HG02973 (cell line): ENCODE measurements around the gene EZR.
A peak's percentile ranks its signal among the peaks of the same experiment; 100 is the strongest.

Experiments
- ATAC-seq: cut with Tn5 transposase; IDR thresholded peaks from one replicate; pipeline ENCODE4 v1.9.1; 2021; ENCODE audit warnings: moderate library complexity; ENCODE audit not compliant: unreplicated experiment

The EZR gene

DNA sequence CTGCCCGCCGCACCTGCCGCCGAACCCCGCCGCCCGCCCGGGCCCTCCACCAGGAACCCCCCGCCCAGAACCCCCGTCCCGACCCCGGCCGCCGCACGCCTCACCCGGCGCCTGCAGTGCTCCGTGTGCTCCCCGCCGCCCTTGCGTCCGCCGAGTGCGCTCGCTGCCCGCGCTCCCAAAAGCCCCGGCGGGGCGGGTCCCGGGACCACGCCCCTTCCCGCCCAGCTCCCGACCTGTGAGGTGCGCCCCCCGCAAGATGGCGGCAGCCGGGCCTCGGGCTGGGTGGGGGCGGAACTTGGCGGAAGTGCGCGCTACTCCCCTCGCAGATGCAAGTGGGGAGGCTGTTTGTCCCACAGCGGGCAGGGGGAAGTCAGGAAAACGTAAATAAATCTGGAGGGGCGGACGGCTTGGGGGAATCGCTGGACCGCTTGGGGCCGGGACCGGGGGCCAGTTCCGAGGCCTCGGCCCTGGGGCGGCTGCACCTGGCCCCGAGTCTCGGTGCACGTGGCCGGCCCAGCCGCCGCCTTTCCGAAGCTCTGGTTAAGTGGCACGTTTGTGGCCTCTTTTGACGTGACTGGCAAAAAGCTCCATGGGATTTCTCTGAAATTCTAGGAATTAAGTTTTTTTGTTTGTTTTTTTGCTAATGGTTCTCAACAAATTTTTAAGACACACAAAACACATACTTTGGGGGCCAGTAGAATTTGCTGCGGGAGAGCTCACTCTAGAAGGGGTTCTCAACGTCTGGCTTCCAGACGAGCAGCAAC is at the start of gene EZR:
EZR (minus strand) TSS at position 156 of the 764 bp plus-strand sequence. CDS start 1,275 bp downstream, outside the sequence.
- ATAC-seq, result peak; percentile 55

DNA sequence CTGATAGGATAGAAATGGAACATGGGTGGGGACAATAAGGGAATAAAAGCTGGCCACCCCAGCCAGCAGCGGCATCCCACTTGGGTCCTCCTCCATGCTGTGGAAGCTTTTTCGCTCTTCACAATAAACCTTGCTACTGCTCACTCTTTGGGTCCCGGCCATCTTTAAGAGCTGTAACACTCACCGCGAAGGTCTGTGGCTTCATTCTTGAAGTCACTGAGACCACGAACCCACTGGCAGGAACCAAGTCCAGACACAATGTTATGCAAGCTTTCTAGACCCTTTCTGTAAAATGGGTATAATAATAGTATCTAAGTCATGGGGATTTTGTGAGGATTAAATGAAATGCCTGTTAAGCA is 48.9 kb upstream of the EZR start:
- ATAC-seq, result no peak

DNA sequence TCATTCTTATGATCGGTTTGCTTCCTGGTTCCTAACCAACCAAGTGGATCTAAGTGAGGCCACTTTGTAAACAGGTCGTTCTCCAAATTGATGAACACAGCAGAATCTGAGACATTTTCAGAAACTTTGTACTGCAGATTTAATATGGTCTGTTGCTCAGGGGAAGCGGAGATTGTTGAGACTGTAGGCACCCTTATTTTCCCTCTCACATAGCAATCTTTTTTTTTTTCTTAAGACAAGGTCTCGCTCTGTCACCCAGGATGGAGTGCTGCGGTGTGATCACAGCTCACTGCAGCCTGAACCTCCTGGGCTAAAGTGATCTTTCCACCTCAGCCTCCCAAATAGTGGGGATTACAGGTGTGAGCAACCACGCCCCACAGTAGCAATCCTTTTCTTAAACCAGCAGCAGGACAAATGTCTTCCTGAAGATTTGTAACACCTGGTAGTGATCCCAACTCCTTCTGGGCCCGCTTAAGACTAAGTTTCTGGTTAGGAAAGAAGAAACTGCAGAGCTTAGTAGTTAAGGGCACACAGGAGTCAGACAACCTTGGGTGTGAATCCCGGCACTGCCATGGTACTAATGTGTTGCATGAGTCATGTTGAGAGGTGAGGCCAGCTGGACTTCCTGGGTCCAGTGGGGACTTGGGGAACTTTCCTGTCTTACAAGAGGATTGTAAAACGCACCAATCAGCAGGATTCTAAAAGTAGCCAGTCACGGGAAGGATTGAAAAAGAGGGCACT is 48.4 kb upstream of the EZR start:
- ATAC-seq, result no peak

DNA sequence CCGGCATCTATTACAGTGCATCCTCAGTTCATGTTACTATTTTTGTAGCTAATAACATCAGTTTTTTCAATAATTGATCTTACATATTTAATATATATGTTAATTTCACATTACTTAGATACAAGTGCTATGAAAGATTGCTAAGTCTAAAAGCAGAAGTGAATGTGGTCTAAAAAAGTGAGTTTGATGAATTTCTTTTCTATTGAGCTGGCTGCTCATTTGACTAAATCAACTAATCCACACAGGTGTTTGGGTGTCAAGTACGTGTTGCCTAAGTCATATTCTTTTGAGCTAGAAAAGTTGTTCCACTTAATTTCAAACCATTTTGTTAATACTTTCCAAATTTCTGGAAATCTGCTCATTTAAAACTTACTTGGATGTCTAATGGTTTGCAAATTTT is 46.6 kb upstream of the EZR start:
- no peak for ATAC-seq

DNA sequence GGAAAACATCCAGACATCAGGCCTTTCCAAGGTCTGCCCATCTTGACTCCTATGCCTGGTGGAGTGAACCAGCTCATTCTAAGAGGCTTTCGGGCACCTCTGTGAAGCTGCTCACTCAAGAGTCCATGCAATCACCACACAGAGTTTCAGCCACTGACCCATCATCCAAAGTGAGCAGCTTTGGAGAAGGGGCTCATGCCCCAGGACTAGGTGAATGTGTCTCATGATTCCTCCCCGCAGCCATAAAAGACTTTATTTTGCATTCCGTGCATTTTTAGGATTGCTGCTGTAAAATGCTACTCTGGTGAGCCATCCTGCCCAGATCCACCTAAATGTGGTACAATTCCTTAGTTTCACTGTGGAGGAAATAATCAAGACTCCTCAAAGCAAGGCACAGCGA is 44.5 kb upstream of the EZR start:
- ATAC-seq, result no peak

DNA sequence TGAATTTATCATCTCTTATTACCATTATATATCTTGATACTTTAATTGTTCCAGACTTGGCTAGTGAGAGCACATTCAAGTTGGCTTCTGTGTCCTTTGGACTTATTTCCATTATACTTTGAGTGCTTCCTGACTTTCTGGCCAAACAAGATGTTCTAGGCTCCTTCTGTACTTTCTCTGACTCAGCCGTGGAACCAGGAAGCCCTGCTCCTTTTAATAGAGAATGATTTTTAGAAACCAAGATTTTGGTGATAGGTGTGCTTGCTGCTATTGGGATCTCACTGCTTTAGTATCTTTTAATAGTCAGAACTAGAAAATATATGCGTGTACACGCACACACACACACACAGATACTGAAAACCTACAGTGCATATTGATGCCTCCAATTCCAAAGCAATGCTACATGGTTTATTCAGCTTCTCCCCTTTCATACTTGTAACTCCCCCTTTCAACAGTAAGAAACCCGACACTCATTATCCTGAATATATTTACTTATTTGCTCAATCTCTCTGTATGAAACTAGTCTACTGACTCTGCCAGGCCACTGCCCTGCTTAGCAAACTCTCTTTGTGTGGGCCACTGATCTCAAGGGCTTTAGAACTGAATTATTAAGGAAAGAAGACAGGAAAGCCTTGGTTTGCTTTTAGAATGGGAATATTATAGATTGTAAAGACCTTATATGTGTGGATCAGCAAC is 42.7 kb upstream of the EZR start:
- no peak for ATAC-seq

DNA sequence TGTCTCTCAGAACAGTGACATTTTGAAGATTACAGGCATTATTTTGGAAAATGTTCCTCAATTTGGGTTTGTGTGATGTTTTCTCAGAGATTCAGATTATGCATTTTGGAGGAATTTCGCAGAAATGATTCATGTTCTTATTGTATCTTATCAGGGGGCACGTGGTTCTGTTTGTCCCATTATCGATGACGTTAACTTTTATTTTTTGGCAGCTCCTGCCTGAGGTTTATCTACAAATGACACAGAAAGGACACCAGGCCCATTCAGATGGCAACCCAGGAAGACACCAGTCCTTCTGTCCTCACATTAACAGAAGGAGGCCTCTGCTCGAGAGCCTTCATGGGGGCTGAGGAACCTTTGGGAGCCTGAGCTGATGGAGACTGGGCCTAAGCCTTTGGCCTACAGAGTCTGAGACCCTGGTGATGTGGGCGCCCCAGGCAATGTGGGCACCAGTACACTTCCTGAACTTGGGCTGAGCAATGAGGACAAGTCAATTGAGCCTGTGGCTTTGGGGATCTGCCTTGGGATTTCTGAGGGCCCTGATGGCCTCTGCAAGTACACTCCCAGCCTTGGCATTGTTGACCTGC is 41.2 kb upstream of the EZR start:
- no peak for ATAC-seq

DNA sequence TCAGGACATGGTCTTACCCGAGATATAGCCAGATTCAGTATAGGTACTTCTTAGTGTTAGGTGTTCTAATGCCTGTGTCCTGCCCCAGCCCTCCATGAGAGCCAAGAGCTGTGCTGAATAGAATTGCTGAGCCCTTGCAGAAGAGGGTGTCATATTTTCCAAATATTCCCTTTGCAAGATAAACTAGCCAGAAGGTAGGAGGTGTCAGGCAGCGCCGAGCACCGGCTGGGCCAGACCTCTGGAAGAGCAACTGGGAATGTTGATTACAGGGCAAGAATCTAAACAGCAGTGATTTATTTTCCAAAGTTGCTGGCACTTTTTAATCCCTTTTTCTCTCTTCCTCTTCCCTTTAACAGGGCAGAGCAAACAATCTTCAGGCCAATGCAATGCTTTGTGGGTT is 37.1 kb upstream of the EZR start:
- ATAC-seq, result no peak

DNA sequence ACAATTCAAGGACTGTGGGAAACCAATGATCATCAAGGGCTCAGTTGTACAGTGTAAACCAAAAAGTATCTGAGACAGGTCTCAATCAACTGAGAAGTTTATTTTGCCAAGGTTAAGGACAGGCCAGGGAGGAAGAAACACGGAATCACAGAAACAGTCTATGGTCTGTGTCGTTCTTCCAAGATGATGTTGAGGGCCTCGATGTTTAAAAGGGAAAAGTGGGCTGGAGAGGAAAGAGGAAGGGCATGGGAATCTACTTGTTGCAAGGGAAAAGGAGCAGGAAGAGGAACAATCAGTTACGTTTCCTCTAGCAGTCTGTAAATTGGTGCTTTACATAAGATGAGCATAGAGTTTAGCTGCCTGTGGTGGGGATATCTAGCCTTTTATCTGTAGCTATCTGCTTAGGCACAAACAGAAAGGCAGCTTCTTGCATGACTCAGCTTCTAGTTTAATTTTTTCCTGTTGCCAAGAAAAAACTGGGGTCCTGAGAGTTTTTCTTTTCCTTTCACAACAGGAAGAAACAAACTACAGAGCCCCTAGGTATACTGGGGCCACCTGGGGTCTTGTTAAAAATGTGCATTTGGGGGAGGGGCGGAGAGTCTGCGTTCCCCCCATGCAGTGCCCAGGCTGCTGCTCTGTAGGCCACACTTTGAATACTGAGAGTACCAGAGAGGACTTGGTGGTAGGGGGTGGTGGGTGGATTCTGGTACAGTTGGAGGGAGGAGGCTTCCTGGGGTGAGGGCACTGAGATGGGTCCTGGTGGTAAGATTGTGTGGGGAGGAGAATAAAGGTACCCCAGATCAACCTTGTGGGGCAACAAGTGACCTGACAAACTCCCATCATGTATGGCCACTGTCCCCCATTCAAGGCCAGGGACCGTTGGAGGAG is 35.3 kb upstream of the EZR start:
- ATAC-seq, result no peak

DNA sequence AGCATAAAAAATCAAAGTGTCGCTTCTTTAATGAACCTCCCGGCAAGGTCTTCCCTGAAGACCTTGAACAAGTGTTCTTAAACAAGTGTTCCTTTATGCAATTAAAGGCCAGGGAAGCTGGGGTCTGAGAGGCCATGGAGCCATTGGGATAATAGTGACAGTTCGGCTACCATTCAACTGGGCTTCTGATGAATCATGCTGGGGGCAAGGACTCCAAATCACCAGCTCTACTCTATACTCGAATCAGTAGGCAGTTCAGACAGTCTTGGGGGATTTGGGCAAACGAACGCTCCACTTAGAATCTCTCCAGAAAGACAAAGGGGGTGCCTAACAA is 34.7 kb upstream of the EZR start:
- ATAC-seq, result no peak

DNA sequence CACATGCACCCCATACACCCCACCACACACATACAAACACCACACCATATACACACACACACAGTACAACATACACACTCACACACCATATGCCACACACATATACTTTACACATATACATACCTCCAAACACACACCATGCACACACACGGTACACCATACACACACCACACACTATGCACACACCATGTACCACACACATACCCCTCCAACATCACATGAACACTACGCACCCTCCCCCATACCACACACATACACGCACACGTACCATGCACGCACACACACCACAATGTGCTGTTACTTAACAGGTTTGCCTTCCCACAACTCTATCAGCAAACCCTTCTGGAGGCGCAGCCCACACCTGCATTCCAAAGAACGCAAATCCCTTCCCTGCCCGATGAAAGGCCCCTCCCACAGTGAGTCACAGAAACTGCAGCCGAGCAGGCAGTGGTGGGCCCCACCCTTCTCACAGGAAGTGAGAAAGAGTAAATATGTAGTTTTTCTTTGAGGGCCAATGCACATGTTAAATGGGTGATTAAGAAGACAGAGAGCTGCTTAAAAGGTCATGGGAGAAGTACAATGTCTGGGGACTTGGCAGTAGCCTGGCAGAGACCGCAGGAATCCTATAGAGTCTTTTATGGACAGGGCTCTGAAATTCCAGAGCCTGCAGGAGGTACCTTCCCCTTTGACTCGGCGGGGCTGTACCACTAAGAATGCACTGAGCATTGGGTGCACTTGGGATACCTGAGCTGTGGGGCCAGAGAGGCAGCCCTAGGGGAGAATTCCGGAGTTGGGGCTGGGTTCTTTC is 34.1 kb upstream of the EZR start:
- ATAC-seq, result peak; percentile 87

DNA sequence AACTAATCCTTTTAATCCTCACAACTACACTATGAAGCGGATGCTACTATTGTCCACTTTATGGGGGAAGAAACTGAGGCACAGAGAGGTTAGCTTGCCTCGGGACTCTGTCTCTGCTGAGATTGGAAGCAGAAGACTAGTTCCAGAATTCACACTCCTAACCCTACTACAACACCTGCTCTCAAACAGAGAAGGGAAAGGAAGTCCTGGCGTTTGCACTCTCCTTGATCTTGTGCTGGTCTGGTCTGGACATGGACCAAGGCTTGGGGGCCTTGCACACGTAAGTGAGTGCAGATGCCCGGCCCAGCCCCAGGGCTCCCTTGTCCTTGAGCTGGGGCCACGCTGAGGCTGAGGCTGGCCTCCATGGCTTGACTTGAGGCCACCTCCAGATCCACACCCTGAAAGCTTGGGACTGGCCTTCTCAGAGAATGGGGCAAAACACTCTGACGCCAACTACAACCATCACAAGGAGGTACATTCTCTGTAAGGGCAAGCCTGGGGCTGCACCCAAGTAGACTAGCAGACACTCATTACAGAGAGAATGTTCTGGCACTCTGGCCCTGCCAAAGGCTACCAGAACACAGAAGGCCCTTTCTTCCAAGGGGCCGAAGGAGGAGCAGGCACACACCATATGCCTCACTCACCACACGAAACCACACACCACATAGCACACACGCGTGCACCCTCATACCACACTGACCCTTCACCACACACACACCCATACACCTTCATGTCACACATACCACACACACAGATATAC is 33.3 kb upstream of the EZR start:
- ATAC-seq, result no peak

DNA sequence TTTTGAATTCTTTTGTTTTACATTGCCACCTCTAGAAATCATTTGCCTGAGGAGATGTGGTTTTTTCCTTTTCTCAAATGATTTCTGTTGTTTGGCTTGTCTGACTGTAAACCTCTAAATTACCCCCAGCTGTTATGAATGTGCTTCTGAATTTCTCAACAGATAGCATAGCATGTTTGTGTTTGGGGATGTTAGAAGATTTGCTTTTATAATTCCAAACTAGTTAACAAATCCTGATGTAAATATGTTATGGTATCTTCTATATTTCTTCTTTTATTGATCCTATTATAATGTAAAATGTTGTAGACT is 31.6 kb upstream of the EZR start:
- no peak for ATAC-seq

DNA sequence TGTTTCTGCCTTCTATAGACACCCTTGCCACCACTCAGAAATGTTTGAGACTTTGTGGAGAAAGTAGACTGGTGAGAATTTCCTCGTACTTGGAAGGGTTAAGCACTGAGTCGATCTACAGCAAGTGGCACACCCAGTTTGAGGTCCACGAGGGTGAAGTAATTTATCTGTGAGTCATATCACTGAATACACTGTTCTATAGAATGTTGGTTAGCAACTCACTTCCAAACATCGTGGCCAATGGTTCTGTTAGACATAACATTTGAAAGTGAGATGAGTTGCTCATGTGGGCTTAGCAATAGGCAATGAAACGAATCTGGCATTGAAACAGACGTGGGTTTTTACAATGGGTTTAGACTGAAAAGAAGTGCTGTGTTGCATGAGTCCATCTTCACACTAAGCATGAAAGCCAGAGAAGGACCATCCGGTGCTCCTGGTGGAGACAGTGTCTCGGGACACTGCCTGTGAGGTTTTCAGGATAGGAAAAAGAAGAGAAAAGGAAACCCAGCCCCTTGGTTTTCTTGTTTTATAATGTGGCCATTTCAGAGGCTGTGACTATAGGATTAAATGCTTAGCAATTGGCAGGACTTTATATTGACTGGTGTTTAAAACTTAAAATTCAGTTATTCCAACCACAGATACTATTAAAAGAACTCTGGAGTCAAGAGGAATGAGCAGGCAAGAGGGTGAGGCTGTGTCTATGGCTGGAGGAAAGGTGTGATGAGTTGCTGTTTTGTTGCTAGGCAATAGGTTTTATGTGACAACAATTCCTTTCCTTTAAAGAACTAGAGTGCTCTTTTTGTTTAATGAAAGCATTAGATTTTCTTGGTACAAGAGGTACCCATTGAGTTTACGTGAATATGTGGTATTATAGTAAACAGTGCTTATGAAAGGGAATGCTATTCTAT is 31.0 kb upstream of the EZR start:
- ATAC-seq, result no peak

DNA sequence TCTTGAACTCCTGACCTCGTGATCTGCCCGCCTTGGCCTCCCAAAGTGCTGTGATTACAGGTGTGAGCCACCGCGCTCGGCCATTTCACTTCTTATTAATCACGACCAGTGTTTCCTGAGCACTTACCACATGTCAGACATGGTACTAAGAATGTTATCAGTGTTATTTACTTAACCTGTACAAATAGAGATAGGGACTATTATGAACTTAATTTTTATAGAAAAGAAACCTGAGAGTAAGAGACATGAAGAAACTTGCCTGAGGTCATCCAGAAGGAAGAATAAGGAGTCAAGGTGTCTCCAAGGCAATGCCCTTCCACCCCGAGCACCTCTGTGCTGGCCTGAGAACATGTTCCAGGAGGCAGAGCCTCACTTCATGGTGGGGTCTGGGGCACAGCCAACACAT is 29.3 kb upstream of the EZR start:
- ATAC-seq, result no peak

DNA sequence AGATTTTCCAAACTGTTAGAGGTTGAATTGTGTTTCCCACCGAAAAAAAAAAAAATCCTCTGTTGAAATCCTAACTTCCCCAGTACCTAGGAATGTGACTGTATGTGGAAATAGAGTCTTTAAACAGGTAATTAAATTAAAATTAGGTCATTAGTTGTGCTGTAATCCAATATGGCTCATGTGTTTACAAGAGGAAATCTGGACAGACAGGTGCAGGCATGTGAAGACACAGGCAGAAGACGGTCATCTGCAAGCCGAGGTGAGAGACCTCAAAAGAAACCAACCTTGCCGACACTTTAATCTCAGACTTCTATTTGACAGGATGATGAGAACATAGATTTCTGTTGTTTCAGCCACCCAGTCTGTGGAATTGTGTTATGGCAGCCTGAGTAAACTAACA is 28.6 kb upstream of the EZR start:
- no peak for ATAC-seq

DNA sequence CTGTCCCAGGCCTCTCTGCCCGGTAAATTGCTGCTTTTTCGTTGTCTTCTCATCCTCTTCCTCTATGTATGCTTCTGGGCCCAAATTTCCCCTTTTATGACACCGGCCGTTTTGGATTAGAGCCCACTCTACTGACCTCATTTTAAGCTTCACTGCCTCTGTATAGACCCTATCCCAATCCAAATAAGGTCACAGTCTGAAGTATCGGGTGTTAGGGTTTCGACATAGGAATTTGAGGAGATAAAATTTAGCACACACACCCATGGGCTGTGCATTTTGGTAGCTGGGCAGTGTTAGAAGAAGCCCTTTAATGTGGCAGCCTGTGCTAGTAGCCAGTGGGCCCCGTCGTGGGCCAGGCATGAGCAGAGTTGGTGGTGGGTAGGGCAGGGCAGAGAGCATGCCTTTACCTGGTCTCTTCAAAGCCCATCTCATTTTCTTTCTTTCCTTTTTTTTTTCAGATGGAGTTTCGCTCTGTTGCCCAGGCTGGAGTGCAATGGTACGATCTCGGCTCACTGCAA is 27.9 kb upstream of the EZR start:
- no peak for ATAC-seq
